ENCODE data around the gene BID.

BID gene

DNA sequence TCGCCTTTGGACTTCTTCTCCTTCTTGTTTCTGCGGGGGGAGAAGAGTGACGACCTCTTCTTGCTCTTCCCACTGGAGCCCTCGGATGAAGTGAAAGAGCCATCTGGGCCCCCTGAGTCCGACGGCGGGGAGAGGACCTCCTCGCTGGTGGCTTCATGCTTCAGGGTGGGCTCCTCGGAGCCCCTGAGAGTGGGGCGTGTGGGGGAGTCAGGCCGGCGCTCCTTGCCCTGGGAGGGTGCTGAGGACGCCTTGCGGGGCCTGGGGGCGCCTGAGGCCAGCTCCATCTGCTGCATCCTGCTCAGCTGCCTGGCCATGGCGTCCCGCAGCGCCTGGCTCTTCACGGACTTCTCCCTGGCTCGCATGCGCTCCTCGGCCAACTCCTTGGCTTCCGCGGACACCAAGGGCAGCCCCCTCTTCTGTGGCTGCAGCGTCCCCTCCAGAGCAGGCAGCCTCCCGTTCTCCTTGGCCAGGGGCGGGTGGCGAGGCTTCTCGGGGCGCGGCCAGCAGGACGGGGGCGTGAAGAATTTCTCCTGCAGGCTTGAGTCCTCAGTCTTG, 43.3 kb upstream of the BID start:
- no peak for DNase-seq (ENCODE audit: low read depth)
- no peak overlapping the region for H3K4me3 ChIP-seq (ENCODE audit: low read length)
- TF ChIP-seq, protein P1, sequence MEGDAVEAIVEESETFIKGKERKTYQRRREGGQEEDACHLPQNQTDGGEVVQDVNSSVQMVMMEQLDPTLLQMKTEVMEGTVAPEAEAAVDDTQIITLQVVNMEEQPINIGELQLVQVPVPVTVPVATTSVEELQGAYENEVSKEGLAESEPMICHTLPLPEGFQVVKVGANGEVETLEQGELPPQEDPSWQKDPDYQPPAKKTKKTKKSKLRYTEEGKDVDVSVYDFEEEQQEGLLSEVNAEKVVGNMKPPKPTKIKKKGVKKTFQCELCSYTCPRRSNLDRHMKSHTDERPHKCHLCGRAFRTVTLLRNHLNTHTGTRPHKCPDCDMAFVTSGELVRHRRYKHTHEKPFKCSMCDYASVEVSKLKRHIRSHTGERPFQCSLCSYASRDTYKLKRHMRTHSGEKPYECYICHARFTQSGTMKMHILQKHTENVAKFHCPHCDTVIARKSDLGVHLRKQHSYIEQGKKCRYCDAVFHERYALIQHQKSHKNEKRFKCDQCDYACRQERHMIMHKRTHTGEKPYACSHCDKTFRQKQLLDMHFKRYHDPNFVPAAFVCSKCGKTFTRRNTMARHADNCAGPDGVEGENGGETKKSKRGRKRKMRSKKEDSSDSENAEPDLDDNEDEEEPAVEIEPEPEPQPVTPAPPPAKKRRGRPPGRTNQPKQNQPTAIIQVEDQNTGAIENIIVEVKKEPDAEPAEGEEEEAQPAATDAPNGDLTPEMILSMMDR (IDR thresholded peaks at IDR 0.05; ENCODE audit: insufficient read depth, low read depth, low read length, missing control alignments): no peak

DNA sequence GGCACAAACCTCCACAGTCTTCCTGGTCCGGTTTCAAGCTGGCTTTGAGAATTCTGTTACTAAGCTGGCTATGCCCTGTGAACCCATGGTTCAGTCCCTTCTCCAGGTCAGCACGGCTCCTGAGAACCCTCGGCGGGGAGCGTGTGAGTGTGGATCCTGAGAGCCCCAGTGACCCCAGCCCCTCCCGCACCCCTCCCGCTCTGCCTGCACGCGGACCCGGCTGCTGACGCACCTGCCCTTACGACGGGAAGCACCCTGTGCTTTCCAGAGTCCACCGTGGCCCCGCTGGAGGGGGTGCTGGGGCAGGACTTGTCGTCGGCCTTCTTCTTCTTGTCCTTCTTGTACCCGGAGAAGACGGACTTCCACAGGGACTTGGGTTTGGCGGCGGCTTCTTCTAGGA, 42.8 kb upstream of the BID start:
- TF ChIP-seq, protein P1 (IDR thresholded peaks at IDR 0.05; ENCODE audit: insufficient read depth, low read depth, low read length, missing control alignments): no peak
- DNase-seq (ENCODE audit: low read depth): no peak
- no peak overlapping the region for H3K4me3 ChIP-seq (ENCODE audit: low read length)

DNA sequence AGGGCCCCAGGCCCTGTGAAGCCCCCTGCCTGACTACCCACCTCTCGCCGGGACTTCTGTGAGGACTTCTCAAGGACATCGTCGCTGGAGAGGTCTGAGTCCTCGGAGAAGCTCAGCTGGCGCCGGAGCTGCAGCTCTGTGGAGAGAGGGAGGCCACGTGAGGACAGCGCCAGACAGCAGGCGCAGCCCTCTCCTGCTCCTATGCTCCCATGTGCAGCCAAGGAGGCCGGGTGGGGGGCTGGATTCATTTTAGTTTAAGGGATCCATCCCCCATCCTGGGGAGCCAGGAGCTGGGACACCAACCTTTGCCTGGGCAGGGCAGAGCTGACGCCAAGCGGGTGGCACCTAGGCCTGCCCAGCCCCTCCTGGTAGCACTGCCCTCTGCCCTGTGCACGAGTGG, 42.4 kb upstream of the BID start:
- TF ChIP-seq, protein P1 (IDR thresholded peaks at IDR 0.05; ENCODE audit: insufficient read depth, low read depth, low read length, missing control alignments): no peak

DNA sequence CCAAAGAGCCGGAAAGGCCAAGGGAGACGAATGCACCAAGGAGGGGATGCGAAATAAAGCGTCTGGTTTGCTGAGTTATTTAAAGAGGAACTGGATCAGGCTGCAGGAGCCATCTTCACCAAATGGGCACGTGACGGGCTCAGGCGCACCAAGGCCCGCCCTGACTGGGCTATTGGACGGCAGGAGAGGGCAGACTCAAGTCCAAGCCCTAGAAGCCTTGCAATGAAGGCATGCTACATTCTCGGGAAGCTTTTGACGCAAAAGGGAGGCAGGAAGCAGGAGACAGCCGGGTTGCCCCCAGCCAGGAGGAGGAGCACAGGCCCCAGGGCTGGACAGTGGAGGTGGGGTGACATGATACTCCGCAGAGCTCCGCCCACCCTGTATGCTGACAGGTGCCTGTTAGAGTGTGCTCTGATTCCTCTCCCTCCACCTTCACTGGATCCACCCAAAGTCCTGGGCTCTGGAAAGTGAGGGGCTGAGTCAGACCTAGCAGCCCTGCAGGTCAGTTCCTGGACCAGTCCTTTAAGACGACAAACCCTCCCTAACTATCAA, 41.5 kb upstream of the BID start:
- DNase-seq (ENCODE audit: low read depth): no peak
- H3K4me3 ChIP-seq (ENCODE audit: low read length): no peak overlapping the region
- TF ChIP-seq, protein P1 (IDR thresholded peaks at IDR 0.05; ENCODE audit: insufficient read depth, low read depth, low read length, missing control alignments): no peak

More for the DNA sequence above, 42.4 kb upstream of the BID start:
- no peak for DNase-seq (ENCODE audit: low read depth)
- H3K4me3 ChIP-seq (ENCODE audit: low read length): no peak overlapping the region

DNA sequence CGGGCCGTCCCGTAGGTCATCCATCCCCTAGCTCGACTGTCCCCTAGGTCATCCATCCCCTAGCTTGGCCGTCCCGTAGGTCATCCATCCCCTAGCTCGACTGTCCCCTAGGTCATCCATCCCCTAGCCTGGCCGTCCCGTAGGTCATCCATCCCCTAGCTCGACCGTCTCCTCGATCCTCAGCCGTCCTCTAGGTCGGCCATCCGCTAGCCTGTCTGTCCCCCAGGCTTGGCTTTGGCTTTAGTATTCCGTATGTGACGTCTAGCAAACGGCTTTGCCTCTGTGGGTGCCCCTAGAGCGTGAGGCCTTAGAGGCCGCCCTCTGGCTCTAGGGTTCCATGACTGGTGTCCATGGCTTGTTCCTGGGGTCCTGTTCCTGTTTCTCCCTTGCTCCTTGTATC, 40.6 kb upstream of the BID start:
- no peak overlapping the region for H3K4me3 ChIP-seq (ENCODE audit: low read length)
- TF ChIP-seq, protein P1 (IDR thresholded peaks at IDR 0.05; ENCODE audit: insufficient read depth, low read depth, low read length, missing control alignments): no peak
- DNase-seq (ENCODE audit: low read depth): no peak

DNA sequence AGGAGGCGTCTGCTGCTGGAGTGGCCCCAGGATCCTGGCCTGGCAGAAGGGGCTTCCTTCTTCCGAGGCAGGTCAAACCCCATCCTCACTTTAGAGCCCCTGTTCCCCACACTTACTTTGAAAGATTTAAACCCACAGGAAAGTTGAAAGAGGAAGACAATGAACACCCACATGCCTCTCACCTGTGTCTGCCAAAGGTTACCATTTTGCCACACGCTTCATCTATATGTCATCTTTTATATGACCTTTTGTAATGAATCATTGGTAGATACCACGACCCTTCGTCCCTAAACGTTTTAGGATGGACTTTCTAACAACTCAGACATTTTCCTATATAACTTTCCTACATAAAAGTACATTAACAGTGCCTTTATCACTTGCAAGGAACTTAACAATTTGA, 39.8 kb upstream of the BID start:
- no peak overlapping the region for H3K4me3 ChIP-seq (ENCODE audit: low read length)
- TF ChIP-seq, protein P1 (IDR thresholded peaks at IDR 0.05; ENCODE audit: insufficient read depth, low read depth, low read length, missing control alignments): no peak

DNA sequence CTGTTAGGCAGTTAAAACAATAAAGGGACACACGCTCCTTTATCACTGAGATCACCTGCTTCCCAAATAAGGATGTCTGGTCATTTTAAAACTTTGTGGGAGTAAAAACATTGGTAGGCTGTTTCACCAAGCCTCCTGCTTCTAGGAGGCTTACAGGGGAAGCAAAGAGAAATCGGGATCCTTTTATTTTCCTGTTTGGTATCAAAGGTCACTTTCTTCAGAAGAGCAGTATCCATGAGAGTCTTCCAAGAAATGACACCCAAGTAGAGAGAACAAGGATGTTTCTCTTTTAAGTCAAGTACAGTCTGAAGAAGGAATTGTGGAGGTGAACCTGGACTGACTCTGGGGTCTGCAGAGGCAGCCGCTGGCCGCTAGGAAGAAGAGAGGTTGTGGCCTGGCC, 36.9 kb upstream of the BID start:
- no peak for DNase-seq (ENCODE audit: low read depth)
- TF ChIP-seq, protein P1 (IDR thresholded peaks at IDR 0.05; ENCODE audit: insufficient read depth, low read depth, low read length, missing control alignments): no peak

More for the DNA sequence above, 39.8 kb upstream of the BID start:
- no peak for DNase-seq (ENCODE audit: low read depth)

More for the DNA sequence above, 36.9 kb upstream of the BID start:
- H3K4me3 ChIP-seq (ENCODE audit: low read length): no peak overlapping the region
